CD8-positive, alpha-beta memory T cell (primary cell): Measurements from ENCODE around the gene SNRPF. TPM values are rescaled to one million over a fixed set of nuclear protein-coding genes. Genes with fewer than 3 reads are reported as not detected.
"Not testable (repeated sequence)": the region's sequence is repeated elsewhere in the genome, so short reads cannot be mapped to it uniquely, and the experiment has no call there.

Experiments used
- CTCF ChIA-PET: fragments of 350-600 bp; sonication (Branson Sonifier 250); formaldehyde crosslinking; loops from one replicate; lab custom pipeline; 2021; ENCODE audit warnings: antibody characterized with exemption; lab: Charles Lee
- POLR2A ChIA-PET: fragments of 350-600 bp; sonication (Branson Sonifier 250); formaldehyde crosslinking; loops from one replicate; lab custom pipeline; 2021; ENCODE audit warnings: antibody characterized with exemption; lab: Charles Lee
- DNase-seq, 5 donors: peaks; one replicate each; pipeline versions ENCODE4 v3.0.0 to v3.0.0-alpha.2; 2020 to 2022; ENCODE audit warnings: mixed read lengths in 1 of 5
- H3K27ac ChIP-seq: one replicate; pipeline ENCODE4 v1.7.0; 2013; ENCODE audit warnings: low read depth, mild to moderate bottlenecking, low read length, moderate library complexity
- H3K27me3 ChIP-seq: 2 replicates; pipeline ENCODE4 v1.7.0; 2013; ENCODE audit warnings: low read length, mild to moderate bottlenecking; ENCODE audit not compliant: insufficient read depth, poor library complexity, severe bottlenecking
- H3K36me3 ChIP-seq: 2 replicates; pipeline ENCODE4 v1.7.0; 2013; ENCODE audit warnings: mild to moderate bottlenecking, low read length, moderate library complexity; ENCODE audit not compliant: insufficient read depth
- H3K4me1 ChIP-seq: 2 replicates; pipeline ENCODE4 v1.7.0; 2013; ENCODE audit warnings: mild to moderate bottlenecking, low read length, moderate library complexity; ENCODE audit not compliant: insufficient read depth
- H3K4me3 ChIP-seq: 2 replicates; pipeline ENCODE4 v1.7.0; 2013; ENCODE audit warnings: mild to moderate bottlenecking, low read length
- H3K9me3 ChIP-seq: 2 replicates; pipeline ENCODE4 v1.7.0; 2013; ENCODE audit warnings: mild to moderate bottlenecking, low read length
- H3K27ac Mint-ChIP-seq, 8 donors: one replicate each; pipeline ENCODE4 v1.8.0; 2020 to 2021; ENCODE audit warnings: mixed read lengths in 8 of 8, mild to moderate bottlenecking in 6 of 8, inconsistent platforms in 3 of 8, moderate library complexity in 3 of 8
- H3K27me3 Mint-ChIP-seq, 2 donors: one replicate each; pipeline ENCODE4 v1.8.0; 2020 to 2021; ENCODE audit warnings: mixed read lengths in 2 of 2, mild to moderate bottlenecking in 1 of 2, moderate library complexity in 1 of 2
- H3K36me3 Mint-ChIP-seq, 3 donors: one replicate each; pipeline ENCODE4 v1.8.0; 2020 to 2021; ENCODE audit warnings: mixed read lengths in 3 of 3, inconsistent platforms in 1 of 3, mild to moderate bottlenecking in 1 of 3
- H3K4me1 Mint-ChIP-seq, 3 donors: one replicate each; pipeline ENCODE4 v1.8.0; 2020 to 2021; ENCODE audit warnings: mixed read lengths in 3 of 3, inconsistent platforms in 1 of 3, mild to moderate bottlenecking in 1 of 3
- H3K4me3 Mint-ChIP-seq, 7 donors: one replicate each; pipeline ENCODE4 v1.8.0; 2020 to 2021; ENCODE audit warnings: mixed read lengths in 7 of 7, mild to moderate bottlenecking in 6 of 7, moderate library complexity in 4 of 7, inconsistent platforms in 2 of 7
- H3K9me3 Mint-ChIP-seq, 5 donors: one replicate each; pipeline ENCODE4 v1.8.0; 2020 to 2022; ENCODE audit warnings: mixed read lengths in 5 of 5, mild to moderate bottlenecking in 3 of 5, moderate library complexity in 2 of 5, inconsistent platforms in 1 of 5
- polyA plus RNA-seq: library from polyadenylated mRNA; unstranded; fragments of 300-500 nt; fragmentation: Illumina TruSeq; gene quantifications from one replicate; pipeline ENCODE4 v1.2.3, GENCODE V29; 2021
- total RNA-seq, 2 experiments: library from RNA; stranded (reverse); gene quantifications; one replicate each; pipeline ENCODE4 v1.2.3, GENCODE V29; 2021

Gene SNRPF
- total RNA-seq (10 to 100 TPM; 45.4 to 49.2 TPM), polyA plus RNA-seq (51.0 TPM)

GRCh38 chr12:95858451-95859343 lies at the start of gene SNRPF:
TSS of gene SNRPF (plus strand) at chr12:95858952. CDS start at chr12:95859074, 122 bp downstream.
- H3K27me3 ChIP-seq = no peaks in the 10 kb centered on the region
- H3K36me3 ChIP-seq = peaks cover 13% of the 10 kb centered on the region
- Mint-ChIP-seq H3K9me3 (no peaks in the 10 kb centered on the region), H3K4me1 (peaks cover 11 to 34% (median 18%) of the 10 kb centered on the region in 3 donors), H3K27me3 (peaks cover 3 to 4% of the 10 kb centered on the region in 2 donors), H3K36me3 (peaks cover 4 to 31% (median 21%) of the 10 kb centered on the region in 3 donors), H3K27ac (peak within 1 kb of the TSS in 1 of 8 donors; percentile 47), H3K4me3 (no peak within 1 kb of the TSS)
- DNase-seq = peak; percentile 86 to 96 (median 93)
- ChIA-PET CTCF (no interaction called here), POLR2A (interaction anchor here (1.1 kb wide), 1 partner anchor 85 kb away, joined by 6 read pairs; the partner anchor contains the start of gene AMDHD1)
- H3K4me1 ChIP-seq = peaks cover 27% of the 10 kb centered on the region
- H3K27ac ChIP-seq = peak within 1 kb of the TSS; percentile 85
- no peaks in the 10 kb centered on the region for H3K9me3 ChIP-seq
- peak within 1 kb of the TSS; percentile 83 for H3K4me3 ChIP-seq

GRCh38 chr12:95809000-95809680 lies 49.6 kb upstream of the SNRPF start:
- no peak for DNase-seq
- POLR2A ChIA-PET = no interaction called here
- Mint-ChIP-seq H3K27ac (no peak overlapping the region), H3K36me3 (no peaks in the 10 kb centered on the region), H3K27me3 (peaks cover 19 to 50% of the 10 kb centered on the region in 2 donors), H3K4me1 (peaks cover 9 to 13% (median 11%) of the 10 kb centered on the region in 3 donors), H3K9me3 (no peaks in the 10 kb centered on the region), H3K4me3 (no peak overlapping the region)
- H3K4me3 ChIP-seq = no peak overlapping the region
- H3K36me3 ChIP-seq = no peaks in the 10 kb centered on the region
- H3K27ac ChIP-seq = no peak overlapping the region
- no peaks in the 10 kb centered on the region for H3K27me3 ChIP-seq
- CTCF ChIA-PET = no interaction called here
- no peaks in the 10 kb centered on the region for H3K9me3 ChIP-seq
- H3K4me1 ChIP-seq = no peaks in the 10 kb centered on the region

- no peaks in the 10 kb centered on the region for H3K36me3 Mint-ChIP-seq
- Histone ChIP-seq H3K27ac (no peak overlapping the region), H3K9me3 (no peaks in the 10 kb centered on the region), H3K4me1 (no peaks in the 10 kb centered on the region), H3K27me3 (no peaks in the 10 kb centered on the region), H3K36me3 (no peaks in the 10 kb centered on the region), H3K4me3 (no peak overlapping the region)
- peaks cover 16 to 48% of the 10 kb centered on the region in 2 donors for H3K27me3 Mint-ChIP-seq
- CTCF ChIA-PET = no interaction called here
- H3K27ac Mint-ChIP-seq = peak overlapping the region in 1 of 8 donors; percentile 8
- H3K4me3 Mint-ChIP-seq = no peak overlapping the region
- peaks cover 9 to 10% (median 10%) of the 10 kb centered on the region in 3 donors for H3K4me1 Mint-ChIP-seq
- POLR2A ChIA-PET = no interaction called here
- DNase-seq = no peak
- no peaks in the 10 kb centered on the region for H3K9me3 Mint-ChIP-seq
Observed at GRCh38 chr12:95810411-95810810, 48.3 kb upstream of the SNRPF start.

- H3K4me1 ChIP-seq, H3K9me3 ChIP-seq, H3K4me1 Mint-ChIP-seq, H3K36me3 Mint-ChIP-seq, CTCF ChIA-PET, H3K27ac Mint-ChIP-seq, H3K27ac ChIP-seq, H3K4me3 Mint-ChIP-seq, H3K27me3 ChIP-seq, H3K9me3 Mint-ChIP-seq, H3K36me3 ChIP-seq, H3K4me3 ChIP-seq, POLR2A ChIA-PET, DNase-seq: not testable (repeated sequence)
- H3K27me3 Mint-ChIP-seq = peaks cover 16 to 42% of the 10 kb centered on the region in 2 donors
Observed at GRCh38 chr12:95812155-95812554, 46.6 kb upstream of the SNRPF start.

GRCh38 chr12:95815632-95816212 lies 43.0 kb upstream of the SNRPF start:
- ChIA-PET CTCF (no interaction called here), POLR2A (no interaction called here)
- no peak for DNase-seq
- no peak overlapping the region for H3K4me3 ChIP-seq
- H3K36me3 Mint-ChIP-seq = no peaks in the 10 kb centered on the region
- no peaks in the 10 kb centered on the region for H3K4me1 Mint-ChIP-seq
- peaks cover 13 to 33% of the 10 kb centered on the region in 2 donors for H3K27me3 Mint-ChIP-seq
- no peak overlapping the region for H3K27ac ChIP-seq
- no peaks in the 10 kb centered on the region for H3K9me3 ChIP-seq
- H3K27me3 ChIP-seq = no peaks in the 10 kb centered on the region
- H3K4me3 Mint-ChIP-seq = no peak overlapping the region
- H3K4me1 ChIP-seq = no peaks in the 10 kb centered on the region
- H3K9me3 Mint-ChIP-seq = no peaks in the 10 kb centered on the region
- no peak overlapping the region for H3K27ac Mint-ChIP-seq
- no peaks in the 10 kb centered on the region for H3K36me3 ChIP-seq

- no peak overlapping the region for H3K4me3 ChIP-seq
- H3K4me1 ChIP-seq = no peaks in the 10 kb centered on the region
- no peaks in the 10 kb centered on the region for H3K9me3 ChIP-seq
- Mint-ChIP-seq H3K4me1 (no peaks in the 10 kb centered on the region), H3K4me3 (no peak overlapping the region), H3K27ac (no peak overlapping the region), H3K36me3 (no peaks in the 10 kb centered on the region), H3K27me3 (peaks cover 5 to 30% of the 10 kb centered on the region in 2 donors), H3K9me3 (no peaks in the 10 kb centered on the region)
- H3K27me3 ChIP-seq = no peaks in the 10 kb centered on the region
- H3K27ac ChIP-seq = no peak overlapping the region
- DNase-seq = no peak
- H3K36me3 ChIP-seq = no peaks in the 10 kb centered on the region
- ChIA-PET CTCF (no interaction called here), POLR2A (no interaction called here)
Observed at GRCh38 chr12:95820096-95820703, 38.6 kb upstream of the SNRPF start.

GRCh38 chr12:95829395-95829794 lies 29.4 kb upstream of the SNRPF start:
- H3K36me3 Mint-ChIP-seq = no peaks in the 10 kb centered on the region
- Histone ChIP-seq H3K4me3 (no peak overlapping the region), H3K27me3 (no peaks in the 10 kb centered on the region), H3K27ac (no peak overlapping the region), H3K9me3 (no peaks in the 10 kb centered on the region), H3K36me3 (no peaks in the 10 kb centered on the region), H3K4me1 (no peaks in the 10 kb centered on the region)
- CTCF ChIA-PET = no interaction called here
- peaks cover 0 to 2% (median 0%) of the 10 kb centered on the region in 5 donors for H3K9me3 Mint-ChIP-seq
- POLR2A ChIA-PET = no interaction called here
- H3K27me3 Mint-ChIP-seq = peaks cover 13 to 21% of the 10 kb centered on the region in 2 donors
- no peak overlapping the region for H3K4me3 Mint-ChIP-seq
- no peak for DNase-seq
- H3K4me1 Mint-ChIP-seq = no peaks in the 10 kb centered on the region
- H3K27ac Mint-ChIP-seq = no peak overlapping the region
